Measurements from ENCODE around the gene RNLS.

DNA sequence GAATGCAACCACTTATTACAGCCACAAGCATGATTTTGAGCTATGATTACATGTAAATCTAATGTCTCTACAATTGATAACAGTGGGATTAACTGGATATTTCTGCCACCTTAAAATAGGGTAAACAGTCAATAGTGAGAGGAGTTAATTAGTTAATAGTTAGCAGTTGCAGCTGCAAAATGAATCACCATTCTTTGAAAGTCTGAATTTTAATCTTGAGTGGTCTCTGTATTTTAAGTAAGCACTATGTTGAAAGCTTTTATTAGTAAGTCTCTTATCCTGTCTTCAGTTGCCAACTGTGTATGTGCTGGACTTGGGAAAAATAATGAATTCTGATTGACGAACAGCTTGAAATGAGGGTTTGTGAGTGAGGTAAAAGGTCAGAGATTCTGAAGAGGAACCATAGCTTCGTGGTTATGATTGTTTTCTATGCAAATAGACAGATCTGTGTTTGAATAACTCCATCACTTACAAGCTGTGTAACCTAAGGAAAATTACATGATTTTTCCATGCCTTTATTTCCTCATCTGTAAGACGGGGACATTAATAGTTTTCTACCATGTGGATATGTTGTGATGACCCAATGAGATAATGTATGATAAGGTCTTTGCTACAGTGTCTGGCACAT, 75.2 kb downstream of the RNLS start:
- TF ChIP-seq, protein P1, sequence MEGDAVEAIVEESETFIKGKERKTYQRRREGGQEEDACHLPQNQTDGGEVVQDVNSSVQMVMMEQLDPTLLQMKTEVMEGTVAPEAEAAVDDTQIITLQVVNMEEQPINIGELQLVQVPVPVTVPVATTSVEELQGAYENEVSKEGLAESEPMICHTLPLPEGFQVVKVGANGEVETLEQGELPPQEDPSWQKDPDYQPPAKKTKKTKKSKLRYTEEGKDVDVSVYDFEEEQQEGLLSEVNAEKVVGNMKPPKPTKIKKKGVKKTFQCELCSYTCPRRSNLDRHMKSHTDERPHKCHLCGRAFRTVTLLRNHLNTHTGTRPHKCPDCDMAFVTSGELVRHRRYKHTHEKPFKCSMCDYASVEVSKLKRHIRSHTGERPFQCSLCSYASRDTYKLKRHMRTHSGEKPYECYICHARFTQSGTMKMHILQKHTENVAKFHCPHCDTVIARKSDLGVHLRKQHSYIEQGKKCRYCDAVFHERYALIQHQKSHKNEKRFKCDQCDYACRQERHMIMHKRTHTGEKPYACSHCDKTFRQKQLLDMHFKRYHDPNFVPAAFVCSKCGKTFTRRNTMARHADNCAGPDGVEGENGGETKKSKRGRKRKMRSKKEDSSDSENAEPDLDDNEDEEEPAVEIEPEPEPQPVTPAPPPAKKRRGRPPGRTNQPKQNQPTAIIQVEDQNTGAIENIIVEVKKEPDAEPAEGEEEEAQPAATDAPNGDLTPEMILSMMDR (conservative IDR thresholded peaks at IDR 0.05 in 1 of 2, IDR thresholded peaks at IDR 0.05 in 1 of 2; ENCODE audit: extremely low read depth in 1 of 2, insufficient read depth in 1 of 2, low read depth in 1 of 2, low read length in 2 of 2), result no peak
- no peak for TF ChIP-seq EZH2 (IDR thresholded peaks at IDR 0.05; ENCODE audit: borderline replicate concordance, low read length)

Data from mammary epithelial cell (primary cell).